MCF 10A (cell line): Measurements from ENCODE around the gene UBE2Q2. TPM values are rescaled to one million over a fixed set of nuclear protein-coding genes. Genes with fewer than 3 reads are reported as not detected.

Source experiments
- BruUV-seq: library from RNA; stranded (reverse); fragments of 400-500 nt; replicated peaks from 2 replicates; lab custom pipeline; 2021; lab: Mats Ljungman, UMichigan
- CTCF ChIA-PET: fragments of 300-600 bp; sonication (Branson Sonifier 250); formaldehyde crosslinking; extraction: SDS; loops from one replicate; lab custom pipeline; 2021; ENCODE audit warnings: antibody characterized with exemption, inconsistent platforms; lab: Yijun Ruan, JAX
- POLR2A ChIA-PET: fragments of 300-600, 350-650 bp; sonication (Branson Sonifier 250); formaldehyde crosslinking; extraction: SDS; loops from one replicate; lab custom pipeline; 2020; ENCODE audit warnings: antibody characterized with exemption, inconsistent platforms; lab: Yijun Ruan, JAX
- DNase-seq: peaks from one replicate; pipeline ENCODE4 v3.0.0-alpha.2; 2018; ENCODE audit not compliant: unreplicated experiment
- H3K27ac Mint-ChIP-seq: one replicate; pipeline ENCODE4 v1.8.0; 2022; ENCODE audit warnings: mild to moderate bottlenecking, low read depth, mixed read lengths; ENCODE audit not compliant: unreplicated experiment
- H3K27me3 Mint-ChIP-seq: one replicate; pipeline ENCODE4 v1.8.0; 2022; ENCODE audit warnings: mixed read lengths; ENCODE audit not compliant: insufficient read depth, unreplicated experiment
- H3K36me3 Mint-ChIP-seq: one replicate; pipeline ENCODE4 v1.8.0; 2022; ENCODE audit warnings: mild to moderate bottlenecking, moderate library complexity, mixed read lengths; ENCODE audit not compliant: insufficient read depth, unreplicated experiment
- H3K4me1 Mint-ChIP-seq: one replicate; pipeline ENCODE4 v1.8.0; 2022; ENCODE audit warnings: mixed read lengths; ENCODE audit not compliant: insufficient read depth, unreplicated experiment
- H3K4me3 Mint-ChIP-seq: one replicate; pipeline ENCODE4 v1.8.0; 2022; ENCODE audit warnings: mild to moderate bottlenecking, moderate library complexity, mixed read lengths; ENCODE audit not compliant: unreplicated experiment
- H3K9me3 Mint-ChIP-seq: one replicate; pipeline ENCODE4 v1.8.0; 2022; ENCODE audit warnings: mixed read lengths; ENCODE audit not compliant: unreplicated experiment
- CTCF ChIP-seq: fragments of 200-600 bp; IDR thresholded peaks from one replicate; pipeline ENCODE4 v1.8.0; 2022; ENCODE audit warnings: antibody characterized with exemption, mild to moderate bottlenecking; ENCODE audit not compliant: unreplicated experiment
- intact Hi-C: fragments of 100-400 bp; cut with micrococcal nuclease; formaldehyde crosslinking; loops from 2 replicates; pipeline ENCODE4 v1.14.1; 2022
- total RNA-seq: library from RNA; stranded (reverse); gene quantifications from 2 replicates; pipeline ENCODE4 v1.2.3, GENCODE V29; 2022

UBE2Q2 gene
- total RNA-seq, 1 experiment from 2014 or later = 28.3 TPM

DNA sequence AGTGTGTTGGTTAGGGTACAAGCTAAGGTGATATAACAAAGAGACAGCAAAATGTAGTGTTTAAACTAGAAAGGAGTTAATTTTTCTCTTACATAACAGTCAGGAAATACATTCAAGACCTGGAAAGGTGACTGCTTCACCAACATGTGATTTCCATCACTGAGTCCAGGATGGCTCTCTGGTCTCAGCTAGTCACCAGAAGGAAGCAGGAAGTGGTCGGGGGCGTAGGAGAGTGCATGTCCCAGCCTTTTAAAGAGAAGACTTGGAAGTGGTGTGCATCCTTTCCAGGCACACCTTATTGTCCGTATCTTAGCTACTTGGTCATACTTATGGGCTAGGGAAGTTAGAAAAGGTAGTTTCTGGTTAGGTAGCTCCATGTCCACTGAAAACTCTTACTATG lies 11.1 kb upstream of the UBE2Q2 start:
- ChIA-PET CTCF (interaction anchor here (0.6 to 1.5 kb wide), 3 partner anchors 9 to 96 kb away, joined by 3 to 5 read pairs (median 3); no protein-coding TSS in a partner anchor), POLR2A (no interaction called here)
- no peak overlapping the region for H3K4me3 Mint-ChIP-seq
- no peaks in the 10 kb centered on the region for H3K27me3 Mint-ChIP-seq
- TF ChIP-seq CTCF = no peak
- no TSS peak for BruUV-seq
- H3K36me3 Mint-ChIP-seq = no peaks in the 10 kb centered on the region
- H3K9me3 Mint-ChIP-seq = no peaks in the 10 kb centered on the region
- peak overlapping the region; percentile 69 for H3K27ac Mint-ChIP-seq
- peaks cover 16% of the 10 kb centered on the region for H3K4me1 Mint-ChIP-seq
- intact Hi-C loops = no loop called here
- DNase-seq = no peak

DNA sequence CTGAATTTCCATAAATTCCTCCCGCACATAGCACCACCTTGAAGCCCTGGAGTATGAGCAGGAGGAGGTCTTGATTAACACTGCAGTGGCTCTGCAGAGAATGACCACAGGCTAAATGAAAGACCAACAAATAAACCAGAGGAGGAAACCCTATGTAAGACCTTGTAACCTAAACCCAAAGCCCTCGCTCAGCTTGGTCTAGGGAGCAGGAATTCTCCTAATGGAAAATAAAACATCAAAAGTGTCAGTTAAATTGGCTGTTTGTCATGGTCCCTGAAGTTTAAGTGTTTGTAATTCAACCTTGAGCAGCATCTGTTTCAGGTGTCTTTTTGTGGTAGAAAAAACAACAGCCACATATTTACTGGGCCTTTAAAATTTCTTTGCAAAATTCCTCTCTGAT lies 9.2 kb upstream of the UBE2Q2 start:
- no peak for TF ChIP-seq CTCF
- Mint-ChIP-seq H3K4me1 (peaks cover 8% of the 10 kb centered on the region), H3K36me3 (no peaks in the 10 kb centered on the region), H3K27me3 (no peaks in the 10 kb centered on the region), H3K27ac (no peak overlapping the region), H3K4me3 (no peak overlapping the region), H3K9me3 (no peaks in the 10 kb centered on the region)
- CTCF ChIA-PET = interaction anchor here (1.4 kb wide), 1 partner anchor 32 kb away, joined by 4 read pairs; no protein-coding TSS in a partner anchor
- no TSS peak for BruUV-seq
- no peak for DNase-seq
- POLR2A ChIA-PET = no interaction called here
- intact Hi-C loops = no loop called here

DNA sequence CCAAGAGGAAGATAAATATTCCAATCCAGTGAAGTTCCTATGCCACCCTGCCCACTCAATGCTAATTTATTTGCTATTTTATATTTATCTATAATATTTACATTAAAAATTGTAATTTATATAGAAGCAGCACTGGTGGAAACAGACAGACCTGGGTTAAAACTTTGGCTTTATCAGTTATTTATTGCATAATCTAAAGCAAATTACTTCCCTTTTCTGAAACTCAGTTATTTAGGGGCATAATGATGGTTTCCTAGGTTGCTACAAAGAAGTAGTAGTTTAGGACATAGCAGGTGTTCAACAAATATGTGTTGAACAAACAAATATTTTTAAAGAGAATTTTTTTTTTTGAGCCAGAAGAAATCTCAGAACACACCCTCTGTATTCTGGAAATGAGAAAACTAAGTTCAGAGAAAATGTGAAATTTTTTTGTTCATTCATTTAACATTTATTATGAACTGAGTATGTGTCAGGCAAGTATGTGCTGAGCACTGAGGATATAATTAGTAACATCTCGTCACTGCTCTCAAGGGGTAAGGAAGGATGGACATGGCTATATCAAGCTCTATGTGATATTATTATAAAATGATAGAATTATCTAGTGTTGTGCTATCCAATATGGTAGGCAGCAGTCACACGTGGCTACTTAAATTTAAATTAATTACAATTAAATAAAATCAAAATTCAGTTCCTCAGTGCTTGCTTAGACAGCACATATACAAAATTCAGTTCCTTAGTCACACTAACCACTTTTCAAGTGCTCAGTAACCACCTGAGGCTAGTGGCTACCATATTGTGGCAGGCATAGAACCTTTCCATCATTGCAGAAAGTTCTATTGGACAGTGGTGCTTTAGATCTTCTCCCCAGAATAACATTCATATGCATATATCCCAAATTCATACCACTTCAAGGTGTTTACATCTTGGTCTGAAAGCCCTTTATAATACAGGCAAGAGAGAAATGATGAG lies 7.0 kb upstream of the UBE2Q2 start:
- intact Hi-C loops = no loop called here
- peaks cover 13% of the 10 kb centered on the region for H3K4me1 Mint-ChIP-seq
- no peak overlapping the region for H3K4me3 Mint-ChIP-seq
- DNase-seq = no peak
- H3K27me3 Mint-ChIP-seq = no peaks in the 10 kb centered on the region
- POLR2A ChIA-PET = interaction anchor here (0.6 to 2.6 kb wide), 11 partner anchors 9 to 110 kb away, joined by 3 to 12 read pairs (median 4); partner anchors contain the start of gene FBXO22
- H3K9me3 Mint-ChIP-seq = no peaks in the 10 kb centered on the region
- no peaks in the 10 kb centered on the region for H3K36me3 Mint-ChIP-seq
- CTCF ChIA-PET = interaction anchor here (0.7 to 1.5 kb wide), 3 partner anchors 20 to 721 kb away, joined by 3 to 5 read pairs (median 3); no protein-coding TSS in a partner anchor
- no peak overlapping the region for H3K27ac Mint-ChIP-seq
- BruUV-seq = no TSS peak
- no peak for TF ChIP-seq CTCF

GRCh38 chr15:75836959-75837334 lies 6.3 kb upstream of the UBE2Q2 start:
- H3K27me3 Mint-ChIP-seq = no peaks in the 10 kb centered on the region
- peaks cover 7% of the 10 kb centered on the region for H3K4me1 Mint-ChIP-seq
- CTCF ChIA-PET = interaction anchor here (1.1 to 1.5 kb wide), 3 partner anchors 21 to 34 kb away, joined by 3 to 5 read pairs (median 3); no protein-coding TSS in a partner anchor
- intact Hi-C loops = no loop called here
- no TSS peak for BruUV-seq
- no peak overlapping the region for H3K27ac Mint-ChIP-seq
- H3K36me3 Mint-ChIP-seq = no peaks in the 10 kb centered on the region
- POLR2A ChIA-PET = interaction anchor here (0.6 to 2.6 kb wide), 13 partner anchors 8 to 110 kb away, joined by 3 to 12 read pairs (median 4); partner anchors contain the start of gene FBXO22
- TF ChIP-seq CTCF = no peak
- DNase-seq = peak; percentile 85
- H3K9me3 Mint-ChIP-seq = no peaks in the 10 kb centered on the region
- no peak overlapping the region for H3K4me3 Mint-ChIP-seq
